Choroid plexus epithelial cell (primary cell): ENCODE measurements around the gene PDE6B.
"Not testable (repeated sequence)": the region's sequence is repeated elsewhere in the genome, so short reads cannot be mapped to it uniquely, and the experiment has no call there.

Source experiments
- DNase-seq: peaks from one replicate; pipeline ENCODE4 v3.0.0-alpha.2; 2010; ENCODE audit warnings: low read depth
- H3K4me3 ChIP-seq: 2 replicates; pipeline ENCODE4 v1.5.1; 2011; ENCODE audit warnings: low read depth, mild to moderate bottlenecking, control low read depth, low read length, moderate library complexity
- TF ChIP-seq, protein P1 (sequence below): conservative IDR thresholded peaks from 2 replicates; pipeline ENCODE4 v1.5.1; 2011; ENCODE audit warnings: low read depth, mild to moderate bottlenecking, control low read depth, inconsistent platforms, low read length, moderate library complexity

PDE6B gene

DNA sequence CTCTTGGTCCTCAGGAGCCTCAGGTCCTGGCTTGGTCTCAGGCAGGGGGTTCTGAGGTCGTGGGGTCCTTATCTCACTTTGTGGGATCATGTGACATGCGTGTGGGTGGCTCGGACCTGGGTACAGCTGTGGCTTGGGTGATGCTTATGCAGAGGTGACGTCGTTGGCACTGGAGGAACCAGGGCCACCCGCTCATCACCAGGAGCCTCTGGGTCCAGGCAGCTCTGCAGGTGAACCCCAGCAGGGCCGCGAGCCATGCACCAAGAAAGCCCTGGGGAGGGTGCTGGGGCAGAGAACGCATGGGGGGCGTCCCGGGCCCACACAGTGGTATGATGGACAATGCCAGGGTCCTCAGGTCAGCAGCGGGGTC is 40.0 kb downstream of the PDE6B start:
- no peak for DNase-seq
- no peak overlapping the region for H3K4me3 ChIP-seq
- TF ChIP-seq, protein P1, sequence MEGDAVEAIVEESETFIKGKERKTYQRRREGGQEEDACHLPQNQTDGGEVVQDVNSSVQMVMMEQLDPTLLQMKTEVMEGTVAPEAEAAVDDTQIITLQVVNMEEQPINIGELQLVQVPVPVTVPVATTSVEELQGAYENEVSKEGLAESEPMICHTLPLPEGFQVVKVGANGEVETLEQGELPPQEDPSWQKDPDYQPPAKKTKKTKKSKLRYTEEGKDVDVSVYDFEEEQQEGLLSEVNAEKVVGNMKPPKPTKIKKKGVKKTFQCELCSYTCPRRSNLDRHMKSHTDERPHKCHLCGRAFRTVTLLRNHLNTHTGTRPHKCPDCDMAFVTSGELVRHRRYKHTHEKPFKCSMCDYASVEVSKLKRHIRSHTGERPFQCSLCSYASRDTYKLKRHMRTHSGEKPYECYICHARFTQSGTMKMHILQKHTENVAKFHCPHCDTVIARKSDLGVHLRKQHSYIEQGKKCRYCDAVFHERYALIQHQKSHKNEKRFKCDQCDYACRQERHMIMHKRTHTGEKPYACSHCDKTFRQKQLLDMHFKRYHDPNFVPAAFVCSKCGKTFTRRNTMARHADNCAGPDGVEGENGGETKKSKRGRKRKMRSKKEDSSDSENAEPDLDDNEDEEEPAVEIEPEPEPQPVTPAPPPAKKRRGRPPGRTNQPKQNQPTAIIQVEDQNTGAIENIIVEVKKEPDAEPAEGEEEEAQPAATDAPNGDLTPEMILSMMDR: no peak

DNA sequence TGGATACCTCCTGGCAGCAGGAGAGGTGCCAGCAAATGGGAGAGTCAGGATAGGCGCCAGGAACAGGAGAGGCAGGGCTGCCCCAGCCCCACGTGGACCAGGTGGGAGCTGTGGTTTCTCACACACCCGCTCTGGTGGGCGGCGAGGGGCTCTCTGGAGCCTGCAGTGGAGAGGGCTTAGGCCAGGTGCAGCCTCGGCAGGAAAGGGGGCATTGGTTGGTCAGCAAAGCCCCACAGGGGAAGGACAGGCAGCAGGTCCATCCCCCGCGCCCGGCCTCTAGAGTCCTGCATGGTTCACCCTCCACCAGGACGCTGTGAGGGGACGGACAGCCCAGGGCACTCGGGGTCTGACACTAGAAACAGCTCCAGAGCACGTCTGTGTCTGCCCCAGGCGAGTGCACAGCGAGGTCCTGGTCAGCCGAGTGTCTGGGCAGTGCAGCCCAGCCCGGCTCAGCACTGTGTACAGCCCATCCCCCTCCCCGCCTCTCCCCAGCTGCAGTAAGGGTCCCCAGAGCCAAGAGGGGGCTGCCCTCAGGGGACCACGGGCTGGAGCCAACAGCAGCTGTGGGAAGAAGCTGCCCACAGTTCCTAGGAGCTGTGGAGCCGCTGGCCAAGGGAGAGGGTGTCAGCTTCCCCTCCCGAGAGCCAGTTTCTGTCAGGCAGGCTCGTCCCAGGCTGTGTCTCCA is 40.5 kb downstream of the PDE6B start:
- TF ChIP-seq, protein P1: no peak
- H3K4me3 ChIP-seq: no peak overlapping the region
- DNase-seq: no peak

DNA sequence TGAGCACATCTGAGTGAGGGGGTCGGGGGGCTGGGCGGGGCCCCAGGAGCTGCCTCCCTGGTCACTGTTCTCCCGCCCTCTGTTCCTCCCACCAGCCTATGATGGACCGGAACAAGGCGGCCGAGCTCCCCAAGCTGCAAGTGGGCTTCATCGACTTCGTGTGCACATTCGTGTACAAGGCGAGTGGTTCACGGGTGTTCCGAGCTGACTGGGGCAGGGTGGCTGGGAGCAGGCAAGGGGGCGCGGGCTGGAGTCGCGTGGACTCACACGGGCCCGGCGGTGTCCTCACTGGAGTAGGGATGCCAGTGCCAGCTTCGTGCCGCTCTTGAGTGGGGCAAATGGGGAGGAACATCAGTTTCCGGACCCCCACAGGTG is 41.0 kb downstream of the PDE6B start:
- TF ChIP-seq, protein P1: no peak
- DNase-seq: no peak

DNA sequence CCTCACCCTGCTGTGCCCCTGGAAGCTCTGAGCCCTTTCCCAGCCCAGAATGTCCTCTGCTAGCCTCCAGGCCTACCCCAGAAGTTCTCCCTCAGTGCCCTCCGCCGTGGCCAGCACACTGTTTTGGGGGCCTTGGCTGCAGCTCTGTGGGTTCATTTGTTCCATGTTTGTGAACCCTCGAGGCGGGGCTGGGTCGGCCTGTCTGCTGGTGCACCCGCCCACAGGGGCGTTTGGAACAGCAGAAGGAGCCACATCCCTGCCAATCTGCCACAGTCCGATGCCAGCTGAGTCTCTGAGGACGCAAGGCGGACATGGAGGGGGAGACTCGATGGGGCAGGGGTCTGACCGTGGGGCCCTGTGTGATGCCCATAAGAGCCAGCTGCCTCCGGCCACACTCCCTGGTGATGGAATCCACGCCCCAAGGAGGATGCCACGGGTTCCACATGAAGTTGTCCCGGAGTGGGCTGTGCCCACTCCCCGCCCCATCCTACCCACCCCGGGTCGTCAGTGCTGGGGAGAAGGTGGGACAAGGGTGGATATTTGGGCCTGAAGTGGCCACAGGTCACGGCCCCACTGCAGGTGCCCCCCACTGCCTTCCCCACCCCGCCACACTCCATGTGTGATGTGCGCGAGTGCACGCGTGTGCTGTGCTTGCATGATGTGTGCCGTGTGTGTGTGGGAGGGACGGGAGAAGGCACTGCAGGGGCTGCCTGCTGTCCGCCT is 41.6 kb downstream of the PDE6B start:
- no peak overlapping the region for H3K4me3 ChIP-seq
- no peak for DNase-seq
- TF ChIP-seq, protein P1: no peak

More for the DNA sequence above, 41.0 kb downstream of the PDE6B start:
- no peak overlapping the region for H3K4me3 ChIP-seq

DNA sequence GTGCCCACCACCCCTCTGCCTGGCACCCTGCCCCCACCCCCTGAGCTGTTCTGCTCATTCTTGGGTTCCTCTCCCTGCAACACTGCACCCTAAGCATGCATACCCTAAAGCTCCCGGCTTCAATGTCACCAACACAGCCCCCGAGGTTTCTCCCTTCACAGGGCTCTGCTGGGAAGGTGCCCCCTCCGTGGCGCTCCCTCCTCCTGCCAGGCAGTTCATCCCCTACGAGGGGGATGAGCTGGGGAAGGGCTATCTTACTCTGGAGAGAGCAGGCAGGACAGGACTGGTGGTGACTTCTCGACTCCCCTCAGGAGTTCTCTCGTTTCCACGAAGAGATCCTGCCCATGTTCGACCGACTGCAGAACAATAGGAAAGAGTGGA is 42.2 kb downstream of the PDE6B start:
- TF ChIP-seq, protein P1: no peak
- no peak overlapping the region for H3K4me3 ChIP-seq
- no peak for DNase-seq

DNA sequence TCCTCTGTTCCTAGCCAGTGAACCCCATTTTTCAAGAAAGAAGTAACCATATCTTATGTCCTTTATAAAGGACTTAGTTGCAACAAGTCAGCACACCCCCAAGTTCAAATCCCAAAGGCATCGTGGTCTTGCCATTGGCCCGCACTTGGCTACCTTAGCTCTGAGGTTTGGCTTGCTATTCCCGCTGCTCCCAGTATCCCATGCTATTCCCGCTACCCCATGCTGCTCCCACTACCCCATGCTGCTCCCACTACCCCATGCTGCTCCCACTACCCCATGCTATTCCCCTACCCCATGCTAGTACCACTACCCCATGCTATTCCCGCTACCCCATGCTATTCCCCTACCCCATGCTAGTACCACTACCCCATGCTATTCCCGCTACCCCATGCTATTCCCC is 42.8 kb downstream of the PDE6B start:
- not testable (repeated sequence) for DNase-seq

DNA sequence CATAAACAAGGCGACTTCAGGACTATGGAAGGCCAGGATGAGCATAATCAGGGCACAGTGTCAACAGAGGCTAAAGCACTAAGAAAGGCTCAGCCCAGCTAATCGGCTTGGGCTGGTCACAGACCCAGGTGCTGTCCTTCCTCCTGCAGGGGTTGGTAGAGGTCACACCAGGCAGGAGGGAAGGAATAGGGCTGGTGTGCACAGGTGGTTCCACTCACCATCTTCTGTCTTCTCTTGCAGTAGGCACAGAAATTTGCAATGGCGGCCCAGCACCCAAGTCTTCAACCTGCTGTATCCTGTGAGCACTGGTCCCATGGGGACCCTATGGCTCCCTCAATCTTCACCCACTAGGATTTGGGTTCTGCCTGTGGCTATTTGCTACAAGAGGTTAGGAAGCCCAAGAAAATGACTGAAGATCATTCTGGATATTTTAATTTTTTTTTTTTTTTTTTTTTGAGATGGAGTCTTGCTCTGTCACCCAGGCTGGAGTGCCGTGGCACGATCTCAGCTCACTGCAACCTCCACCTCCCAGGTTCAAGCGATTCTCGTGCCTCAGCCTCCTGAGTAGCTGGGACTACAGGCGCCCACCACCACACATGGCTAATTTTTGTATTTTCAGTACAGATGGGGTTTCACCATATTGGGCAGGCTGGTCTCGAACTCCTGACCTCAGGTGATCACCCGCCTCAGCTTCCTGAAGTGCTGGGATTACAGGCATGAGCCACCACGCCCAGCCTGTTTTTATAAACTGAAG is 44.6 kb downstream of the PDE6B start:
- H3K4me3 ChIP-seq, DNase-seq: not testable (repeated sequence)

More for the DNA sequence above, 42.8 kb downstream of the PDE6B start:
- H3K4me3 ChIP-seq: not testable (repeated sequence)
